Right atrium auricular region (tissue), 2 donors: Measurements from ENCODE around the gene AFTPH. TPM values are rescaled to one million over a fixed set of nuclear protein-coding genes. Genes with fewer than 3 reads are reported as not detected.

Experiments
- DNase-seq: peaks from one replicate; pipeline ENCODE4 v3.0.0-alpha.2; 2019; ENCODE audit warnings: low spot score
- H3K27ac ChIP-seq, 2 donors: fragments of 200-600 bp; sonication (generic); 1 replicate in 1 of 2; 2 replicates in 1 of 2; pipeline ENCODE4 v1.5.1; 2016 to 2019
- H3K27me3 ChIP-seq, 2 donors: fragments of 200-600 bp; sonication (generic); one replicate each; pipeline versions ENCODE4 v1.5.1 to v1.6.0; 2017 to 2019
- H3K36me3 ChIP-seq: fragments of 200-600 bp; sonication (generic); one replicate; pipeline ENCODE4 v1.5.1; 2016
- H3K4me1 ChIP-seq, 2 donors: fragments of 200-600 bp; sonication (generic); one replicate each; pipeline versions ENCODE4 v1.5.1 to v1.6.0; 2017 to 2019
- H3K4me3 ChIP-seq, 2 donors: fragments of 200-600 bp; sonication (generic); 1 replicate in 1 of 2; 2 replicates in 1 of 2; pipeline ENCODE4 v1.5.1; 2017 to 2019; ENCODE audit warnings: mild to moderate bottlenecking in 1 of 2, moderate library complexity in 1 of 2
- H3K9me3 ChIP-seq, 2 donors: fragments of 200-600 bp; sonication (generic); one replicate each; pipeline ENCODE4 v1.5.1; 2019
- total RNA-seq, 2 donors: library from RNA; depleted of rRNA; stranded (reverse); fragments of >200 nt; gene quantifications; one replicate each; pipeline ENCODE4 v1.1.0, GENCODE V29; 2016
- TF ChIP-seq, protein P1 (sequence below), 2 donors: fragments of 200-600 bp; sonication (generic); IDR thresholded peaks; one replicate each; pipeline ENCODE4 v1.5.1; 2019; ENCODE audit warnings: antibody characterized with exemption in 2 of 2

Gene AFTPH
- total RNA-seq, 2 donors from 2014 or later, result 14.5 to 17.4 TPM

DNA sequence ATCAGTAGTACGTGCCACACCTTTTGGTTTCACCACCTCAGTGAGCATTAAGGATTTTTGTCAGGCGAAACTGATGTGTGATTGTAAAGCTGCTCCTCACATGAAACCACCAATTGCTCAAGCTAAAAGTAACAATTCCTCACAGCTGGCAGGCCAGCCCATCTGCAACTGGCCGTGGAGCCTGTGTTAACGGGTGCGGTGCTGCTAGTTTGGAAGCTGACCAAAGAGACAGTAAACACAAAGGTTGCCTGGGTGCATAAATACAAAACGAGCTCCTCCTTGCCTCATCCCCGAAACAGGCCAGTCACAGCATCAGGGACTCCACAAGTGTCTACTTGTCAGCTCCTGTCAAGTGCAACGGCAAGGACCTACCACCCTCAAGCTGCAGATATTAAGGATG is 38.2 kb upstream of the AFTPH start:
- H3K27me3 ChIP-seq, result no peaks in the 10 kb centered on the region
- H3K9me3 ChIP-seq, result no peaks in the 10 kb centered on the region
- no peaks in the 10 kb centered on the region for H3K36me3 ChIP-seq
- no peak overlapping the region for H3K4me3 ChIP-seq
- no peak overlapping the region for H3K27ac ChIP-seq
- no peak for DNase-seq
- H3K4me1 ChIP-seq, result peaks cover 0 to 20% of the 10 kb centered on the region in 2 donors
- TF ChIP-seq, protein P1, sequence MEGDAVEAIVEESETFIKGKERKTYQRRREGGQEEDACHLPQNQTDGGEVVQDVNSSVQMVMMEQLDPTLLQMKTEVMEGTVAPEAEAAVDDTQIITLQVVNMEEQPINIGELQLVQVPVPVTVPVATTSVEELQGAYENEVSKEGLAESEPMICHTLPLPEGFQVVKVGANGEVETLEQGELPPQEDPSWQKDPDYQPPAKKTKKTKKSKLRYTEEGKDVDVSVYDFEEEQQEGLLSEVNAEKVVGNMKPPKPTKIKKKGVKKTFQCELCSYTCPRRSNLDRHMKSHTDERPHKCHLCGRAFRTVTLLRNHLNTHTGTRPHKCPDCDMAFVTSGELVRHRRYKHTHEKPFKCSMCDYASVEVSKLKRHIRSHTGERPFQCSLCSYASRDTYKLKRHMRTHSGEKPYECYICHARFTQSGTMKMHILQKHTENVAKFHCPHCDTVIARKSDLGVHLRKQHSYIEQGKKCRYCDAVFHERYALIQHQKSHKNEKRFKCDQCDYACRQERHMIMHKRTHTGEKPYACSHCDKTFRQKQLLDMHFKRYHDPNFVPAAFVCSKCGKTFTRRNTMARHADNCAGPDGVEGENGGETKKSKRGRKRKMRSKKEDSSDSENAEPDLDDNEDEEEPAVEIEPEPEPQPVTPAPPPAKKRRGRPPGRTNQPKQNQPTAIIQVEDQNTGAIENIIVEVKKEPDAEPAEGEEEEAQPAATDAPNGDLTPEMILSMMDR (IDR thresholded peaks at IDR 0.05), result no peak

DNA sequence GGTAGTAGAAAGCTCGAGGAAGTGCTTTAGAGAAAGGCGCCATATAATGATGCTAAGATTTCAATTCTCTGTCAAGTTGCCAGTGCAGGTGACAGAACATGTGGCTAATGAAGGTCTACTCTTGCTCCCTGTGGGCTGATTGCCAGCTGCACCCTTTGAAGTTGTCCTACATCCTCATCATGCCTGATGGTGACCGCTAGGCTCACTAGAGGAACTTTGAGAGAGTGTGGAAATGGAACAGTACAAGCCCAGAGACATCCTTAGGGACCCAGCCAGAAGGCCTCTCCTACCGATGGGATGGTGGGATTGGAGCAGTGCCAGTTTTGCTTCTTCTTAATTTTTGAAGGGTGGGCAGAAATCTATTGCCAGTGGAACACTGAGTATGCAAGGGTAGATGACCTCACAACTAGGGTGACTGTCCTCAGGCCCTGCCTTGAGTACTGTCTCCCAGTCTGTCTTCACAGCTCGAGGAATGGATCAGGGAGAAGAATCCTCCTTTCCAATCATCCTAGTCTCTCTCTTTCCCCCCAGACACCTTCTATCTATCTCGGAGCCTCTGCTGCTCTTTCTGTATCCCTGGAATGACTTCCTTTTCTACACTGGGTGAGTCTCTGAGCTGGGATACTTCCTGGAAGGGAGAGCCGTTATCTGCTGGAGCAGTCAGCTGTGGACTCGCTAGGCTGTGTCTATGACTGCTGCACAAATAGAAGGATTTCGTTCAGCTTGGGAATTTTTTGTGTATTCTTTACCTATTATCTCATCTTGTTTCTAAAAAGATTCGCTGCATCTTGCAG is 36.7 kb upstream of the AFTPH start:
- no peak overlapping the region for H3K27ac ChIP-seq
- no peaks in the 10 kb centered on the region for H3K36me3 ChIP-seq
- no peaks in the 10 kb centered on the region for H3K27me3 ChIP-seq
- no peaks in the 10 kb centered on the region for H3K9me3 ChIP-seq
- H3K4me1 ChIP-seq, result peaks cover 0 to 20% of the 10 kb centered on the region in 2 donors
- no peak for DNase-seq
- no peak overlapping the region for H3K4me3 ChIP-seq
- TF ChIP-seq, protein P1 (IDR thresholded peaks at IDR 0.05), result no peak

DNA sequence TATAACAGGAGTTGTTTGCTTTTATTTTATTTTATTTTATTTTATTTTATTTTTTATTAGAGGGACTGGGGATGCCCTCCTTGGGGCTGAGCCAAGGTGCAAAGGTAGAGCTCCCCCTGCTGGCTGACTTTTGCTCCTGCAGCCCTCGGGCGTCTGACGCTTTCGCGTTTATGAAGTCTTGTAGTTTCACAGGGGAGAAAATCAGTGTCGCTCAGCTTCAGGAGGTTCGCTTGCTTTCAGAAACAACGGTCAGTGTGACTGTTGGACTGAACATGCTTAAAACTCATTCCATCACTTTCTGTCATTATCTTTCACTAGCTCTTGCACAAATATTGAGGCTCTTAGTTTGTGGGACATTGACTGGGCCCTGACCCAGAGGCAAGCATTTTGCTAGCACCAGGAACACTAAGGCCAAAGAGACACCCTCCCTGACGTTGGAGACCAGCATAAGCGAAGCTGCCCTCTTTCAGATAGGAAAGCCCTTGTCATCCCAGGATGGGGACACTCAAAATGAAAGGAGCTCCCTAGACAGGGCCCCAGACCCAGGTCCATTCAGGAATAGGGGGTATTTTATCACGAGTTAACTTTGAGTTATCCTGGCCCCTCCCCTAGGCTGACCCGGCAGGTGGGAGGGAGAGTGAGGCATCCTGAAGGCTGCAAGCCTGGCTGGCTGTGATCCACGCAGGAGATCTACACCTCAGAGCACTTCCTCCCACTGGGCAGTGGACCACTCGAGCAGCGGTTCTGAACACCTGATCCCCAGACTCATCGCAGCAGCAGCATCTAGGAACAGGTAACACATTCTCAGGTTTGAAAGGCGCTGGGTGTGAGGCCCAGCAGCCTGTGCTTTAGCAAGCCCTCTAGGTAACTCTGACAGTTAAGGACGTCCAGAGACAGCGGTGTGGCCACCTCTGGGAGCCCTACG is 35.8 kb upstream of the AFTPH start:
- no peaks in the 10 kb centered on the region for H3K36me3 ChIP-seq
- peaks cover 0 to 20% of the 10 kb centered on the region in 2 donors for H3K4me1 ChIP-seq
- no peak overlapping the region for H3K27ac ChIP-seq
- no peaks in the 10 kb centered on the region for H3K27me3 ChIP-seq
- TF ChIP-seq, protein P1 (IDR thresholded peaks at IDR 0.05), result peak; percentile 97 to 98
- H3K4me3 ChIP-seq, result no peak overlapping the region
- no peaks in the 10 kb centered on the region for H3K9me3 ChIP-seq
- DNase-seq, result peak; percentile 79

DNA sequence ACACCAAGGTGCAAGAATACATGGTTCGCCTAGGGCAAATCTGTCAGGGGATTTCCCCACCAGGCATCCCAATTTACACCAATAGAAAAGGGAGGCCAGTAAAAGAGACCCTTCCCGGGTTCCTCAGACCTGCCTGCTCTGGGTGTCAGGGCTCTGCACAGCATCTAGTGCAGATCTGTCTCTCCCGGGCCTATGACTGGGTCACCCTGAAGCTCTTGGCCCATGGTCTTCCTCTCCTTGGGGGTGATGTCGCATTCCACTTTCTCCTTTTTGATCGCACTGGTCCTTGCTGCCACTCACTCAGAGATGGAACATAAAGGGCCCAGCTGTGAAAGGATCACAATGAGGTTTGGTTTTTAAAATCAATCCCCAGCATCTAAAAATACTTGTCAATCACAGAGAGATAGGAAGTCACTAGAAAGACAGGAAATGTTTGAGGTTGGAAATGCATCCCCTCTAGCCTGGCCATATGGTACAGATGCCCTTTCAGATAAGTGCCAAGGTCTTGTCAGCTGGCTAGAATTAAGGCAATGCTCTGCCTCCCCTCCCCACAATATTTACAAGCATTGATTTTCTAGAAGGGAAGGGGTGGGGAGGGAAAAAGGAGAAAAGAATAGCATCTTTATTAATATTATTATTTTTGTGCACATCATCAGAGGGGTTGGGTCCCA is 34.9 kb upstream of the AFTPH start:
- Histone ChIP-seq H3K27ac (no peak overlapping the region), H3K4me1 (peaks cover 0 to 20% of the 10 kb centered on the region in 2 donors), H3K27me3 (no peaks in the 10 kb centered on the region), H3K4me3 (no peak overlapping the region), H3K36me3 (no peaks in the 10 kb centered on the region), H3K9me3 (no peaks in the 10 kb centered on the region)
- no peak for DNase-seq
- TF ChIP-seq, protein P1 (IDR thresholded peaks at IDR 0.05), result no peak

DNA sequence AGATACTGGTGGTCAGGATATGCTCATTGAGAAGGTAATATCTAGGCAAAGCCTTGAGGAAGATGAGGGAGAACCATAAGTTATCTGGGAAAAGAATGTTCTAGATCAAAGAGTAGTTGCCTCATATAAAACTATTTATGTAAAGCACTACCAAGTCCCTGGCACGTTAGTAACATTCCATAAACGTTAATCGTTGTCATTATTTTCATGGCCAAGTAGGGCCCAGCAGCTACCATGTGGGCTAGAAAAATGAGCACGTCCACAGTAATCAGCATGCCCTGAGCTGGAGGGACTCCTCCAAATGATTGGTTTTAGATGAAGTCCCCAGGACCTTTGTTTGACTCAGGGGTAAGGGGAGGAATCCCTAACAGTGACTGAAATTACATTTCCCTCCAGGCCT is 32.7 kb upstream of the AFTPH start:
- no peak for DNase-seq
- Histone ChIP-seq H3K9me3 (no peaks in the 10 kb centered on the region), H3K27ac (no peak overlapping the region), H3K27me3 (no peaks in the 10 kb centered on the region), H3K4me1 (peaks cover 0 to 11% of the 10 kb centered on the region in 2 donors), H3K4me3 (no peak overlapping the region), H3K36me3 (no peaks in the 10 kb centered on the region)
- TF ChIP-seq, protein P1 (IDR thresholded peaks at IDR 0.05), result no peak
